Stimulated activated CD4-positive, alpha-beta T cell treated with anti-CD3 and anti-CD28 coated beads, Interleukin-15, amount 100 ng/mL, for 48 hours (primary cell): ENCODE data around the gene LMCD1.
"Not testable (repeated sequence)": the region's sequence is repeated elsewhere in the genome, so short reads cannot be mapped to it uniquely, and the experiment has no call there.

Experiments used
- DNase-seq, 2 donors: peaks; one replicate each; pipeline ENCODE4 v3.0.0-alpha.2; 2020; ENCODE audit warnings: low read depth in 2 of 2

Gene LMCD1

DNA sequence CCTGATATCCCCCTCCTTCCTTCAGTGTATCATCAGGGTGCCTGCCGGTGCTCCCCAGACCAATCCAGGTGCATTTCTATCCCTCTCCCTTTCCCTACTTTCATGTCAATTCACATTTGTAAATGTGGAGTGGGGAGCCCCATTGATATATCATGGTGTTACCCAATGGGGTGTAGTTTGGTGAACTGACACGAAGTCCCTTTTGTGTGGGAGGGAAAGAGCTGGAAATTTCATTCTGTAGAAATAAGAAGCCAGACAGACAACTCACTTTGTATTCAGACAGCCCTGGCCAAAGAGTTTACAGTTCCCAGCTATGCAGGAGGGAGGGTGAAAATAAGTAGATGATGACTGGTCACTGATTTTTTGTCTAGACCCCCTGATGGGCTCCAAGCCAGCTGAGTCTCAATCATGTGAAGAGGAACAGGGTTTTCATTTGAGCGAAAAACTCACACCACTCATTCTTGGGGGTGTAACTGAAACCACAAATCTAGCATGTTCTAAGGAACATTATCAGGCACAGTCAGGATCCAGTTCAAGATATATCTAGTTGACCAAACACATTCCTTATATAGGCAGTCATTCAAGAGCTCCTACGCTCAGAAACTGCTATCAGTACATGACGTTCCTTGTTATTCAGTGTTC is 58.9 kb downstream of the LMCD1 start:
- no peak for DNase-seq

DNA sequence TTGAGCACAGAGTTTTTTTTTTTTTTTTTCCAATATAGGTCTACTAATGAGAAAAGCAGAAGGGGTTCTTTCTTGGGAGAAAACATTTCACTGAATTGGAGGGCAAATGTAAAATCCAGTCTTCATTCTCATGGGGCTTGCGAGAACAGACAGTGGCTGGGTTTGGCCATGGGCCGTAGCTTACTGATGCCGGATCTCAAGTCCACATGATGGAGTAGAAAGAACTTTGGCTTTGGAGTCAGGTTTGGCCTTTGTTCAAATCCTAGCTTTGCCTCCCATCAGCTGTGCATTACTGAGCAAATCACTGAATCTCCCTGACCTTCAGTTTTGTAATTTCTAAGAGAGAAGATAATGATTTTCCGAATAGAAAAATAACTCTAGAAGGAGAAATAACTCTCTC is 59.7 kb downstream of the LMCD1 start:
- DNase-seq, result no peak

DNA sequence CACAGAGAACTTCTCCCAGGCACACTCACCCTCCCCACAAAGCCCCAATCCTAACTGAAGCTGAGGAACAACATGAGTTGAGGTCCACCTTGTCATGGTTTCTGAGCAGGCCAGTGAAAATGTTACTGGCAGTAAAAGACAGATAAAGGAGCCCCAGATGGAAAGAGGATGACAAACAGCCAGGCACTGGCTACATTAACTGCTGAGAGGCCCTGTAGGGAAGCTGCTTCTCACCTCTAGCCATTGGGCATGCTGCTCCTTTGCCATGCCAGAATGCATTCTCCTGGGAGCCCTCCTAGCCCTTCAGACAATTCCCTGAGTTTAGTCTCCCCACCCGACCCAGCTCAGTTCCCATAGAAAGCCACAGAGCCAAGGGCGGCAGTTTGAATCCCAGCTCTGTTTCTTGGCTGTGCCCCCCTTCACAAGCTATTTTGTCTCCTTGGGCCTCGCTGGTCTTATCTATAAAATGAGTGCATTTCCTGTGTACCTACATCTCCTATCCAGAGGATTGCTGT is 60.5 kb downstream of the LMCD1 start:
- no peak for DNase-seq

DNA sequence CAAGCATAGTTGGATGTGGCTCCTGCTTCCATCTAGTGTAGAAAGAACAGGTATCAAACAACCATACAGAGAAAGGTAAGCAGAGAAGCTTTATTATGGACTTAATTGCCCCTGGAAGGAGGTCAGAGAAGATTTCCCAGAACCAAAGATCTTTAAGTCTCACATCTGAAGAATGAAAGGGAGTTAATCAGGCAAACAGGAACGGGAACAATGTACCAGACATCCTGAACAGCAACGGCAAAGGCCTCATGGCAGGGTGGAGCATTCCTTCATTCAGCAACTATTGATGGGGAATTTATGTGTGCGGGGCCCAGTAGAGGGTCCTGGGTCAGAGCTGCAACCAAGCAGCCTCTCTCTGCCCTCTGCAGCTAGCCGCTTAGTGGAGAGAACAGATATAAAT is 61.5 kb downstream of the LMCD1 start:
- no peak for DNase-seq

DNA sequence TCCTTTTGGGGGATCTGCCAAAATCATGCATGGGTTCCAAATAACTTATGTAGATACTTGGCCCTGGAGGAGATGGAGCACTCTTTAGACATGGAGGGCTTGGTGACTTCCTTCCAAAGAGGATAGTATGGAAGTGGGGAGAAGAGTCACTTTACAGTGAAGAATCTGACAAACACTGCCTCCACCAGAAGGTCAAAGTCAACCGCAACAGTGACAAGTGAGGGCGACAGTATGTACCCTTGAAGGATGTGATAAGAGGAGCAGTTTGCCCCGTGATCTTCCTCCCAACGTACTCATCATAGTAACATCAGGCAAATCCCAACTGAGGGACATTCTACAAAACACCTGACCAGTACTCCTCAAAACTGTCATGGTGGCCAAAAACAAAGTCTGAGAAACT is 62.0 kb downstream of the LMCD1 start:
- DNase-seq, result no peak

DNA sequence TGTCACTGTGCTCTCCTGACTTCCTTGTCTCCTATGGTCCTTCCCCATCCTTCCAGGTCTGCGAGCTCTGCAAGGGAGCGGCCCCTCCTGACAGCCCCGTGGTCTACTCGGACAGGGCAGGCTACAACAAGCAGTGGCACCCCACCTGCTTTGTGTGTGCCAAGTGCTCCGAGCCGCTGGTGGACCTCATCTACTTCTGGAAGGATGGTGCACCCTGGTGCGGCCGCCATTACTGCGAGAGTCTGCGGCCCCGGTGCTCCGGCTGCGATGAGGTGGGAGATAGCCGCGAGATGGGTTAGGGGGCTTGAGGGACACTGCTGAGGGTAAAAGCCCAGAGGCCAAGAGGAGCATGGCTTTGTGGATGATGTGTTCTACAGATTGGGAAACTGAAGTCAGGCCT is 63.8 kb downstream of the LMCD1 start:
- DNase-seq, result no peak

DNA sequence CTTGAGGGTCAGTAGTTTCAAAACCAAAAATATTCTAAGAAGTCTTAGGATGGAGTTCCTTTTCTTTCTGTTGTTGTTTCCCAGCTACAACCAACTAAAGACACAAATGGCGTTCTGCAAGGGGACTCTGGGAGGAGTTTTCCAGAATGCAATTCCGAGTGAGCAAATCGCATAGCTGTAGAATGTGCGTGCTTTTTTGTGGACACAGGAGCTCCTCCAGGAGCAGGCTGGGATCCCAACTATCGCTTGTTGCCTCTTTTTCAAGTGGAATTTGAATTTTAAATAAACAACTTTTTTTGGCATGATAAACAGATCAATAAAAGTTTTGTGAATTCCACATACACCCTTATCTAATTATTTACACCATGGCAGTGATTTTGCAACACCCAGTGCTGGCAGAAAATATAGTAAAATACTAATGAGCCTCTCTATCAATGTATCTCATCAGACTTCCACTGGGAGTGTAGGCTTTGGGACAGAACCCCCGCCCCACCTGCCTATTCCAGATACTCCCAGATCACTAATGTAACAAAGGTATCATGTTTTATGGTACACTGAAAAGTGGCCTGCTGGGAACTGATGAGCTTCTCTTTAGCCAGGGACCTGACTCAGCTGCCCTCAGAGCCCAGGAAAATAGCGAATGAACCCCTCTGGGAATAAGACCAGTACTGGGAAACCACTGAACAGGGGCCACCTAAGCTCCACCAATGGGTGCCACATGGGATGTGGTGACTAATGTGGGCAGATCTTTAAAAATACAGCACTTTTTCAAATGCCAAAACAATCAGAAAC is 66.4 kb downstream of the LMCD1 start:
- no peak for DNase-seq

DNA sequence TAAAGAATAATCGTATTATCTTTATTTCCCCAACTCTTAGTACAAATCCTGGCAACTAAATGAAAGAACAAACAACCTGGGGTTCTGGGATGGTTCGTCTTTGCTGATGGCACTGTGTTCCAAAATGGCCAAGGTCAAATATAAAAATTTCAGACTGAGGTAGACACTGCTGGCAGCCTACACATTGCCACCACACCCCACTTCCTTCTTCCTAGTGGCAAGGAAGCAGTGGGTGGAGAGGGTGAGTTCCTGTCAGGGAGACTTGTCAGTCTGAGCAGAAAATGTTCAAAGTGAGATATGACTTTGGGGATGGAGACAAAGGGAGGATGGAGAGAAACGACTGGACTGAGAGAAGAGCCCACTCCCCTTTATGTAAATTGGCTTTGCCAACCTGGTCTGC is 69.6 kb downstream of the LMCD1 start:
- no peak for DNase-seq

DNA sequence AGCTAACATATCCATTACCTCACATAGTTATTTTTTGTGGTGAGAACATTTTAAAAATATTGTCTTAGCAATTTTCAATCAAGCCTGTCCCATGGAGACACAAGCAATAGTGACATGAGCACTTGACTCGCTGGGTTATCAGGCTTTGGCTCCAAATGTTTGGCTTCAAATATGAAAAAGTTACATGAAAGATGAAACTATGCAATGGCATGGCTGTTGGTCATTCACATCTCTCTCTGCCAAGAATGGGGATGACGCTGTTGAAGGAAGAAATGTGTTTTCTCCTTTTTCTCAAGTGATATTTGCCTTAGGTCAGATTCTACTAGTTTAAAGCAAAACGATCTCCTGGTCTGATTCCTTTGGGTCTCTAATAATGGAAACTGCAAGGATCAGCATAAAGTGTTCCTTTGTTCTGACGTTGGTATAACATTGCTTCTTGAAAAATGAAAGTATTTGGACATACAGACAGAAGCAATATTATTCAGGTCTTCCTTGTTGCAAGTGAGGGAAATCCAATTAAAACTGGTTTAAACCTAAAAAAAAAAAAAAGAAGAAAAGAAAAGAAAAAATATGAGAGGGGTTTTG is 71.8 kb downstream of the LMCD1 start:
- DNase-seq, result no peak

DNA sequence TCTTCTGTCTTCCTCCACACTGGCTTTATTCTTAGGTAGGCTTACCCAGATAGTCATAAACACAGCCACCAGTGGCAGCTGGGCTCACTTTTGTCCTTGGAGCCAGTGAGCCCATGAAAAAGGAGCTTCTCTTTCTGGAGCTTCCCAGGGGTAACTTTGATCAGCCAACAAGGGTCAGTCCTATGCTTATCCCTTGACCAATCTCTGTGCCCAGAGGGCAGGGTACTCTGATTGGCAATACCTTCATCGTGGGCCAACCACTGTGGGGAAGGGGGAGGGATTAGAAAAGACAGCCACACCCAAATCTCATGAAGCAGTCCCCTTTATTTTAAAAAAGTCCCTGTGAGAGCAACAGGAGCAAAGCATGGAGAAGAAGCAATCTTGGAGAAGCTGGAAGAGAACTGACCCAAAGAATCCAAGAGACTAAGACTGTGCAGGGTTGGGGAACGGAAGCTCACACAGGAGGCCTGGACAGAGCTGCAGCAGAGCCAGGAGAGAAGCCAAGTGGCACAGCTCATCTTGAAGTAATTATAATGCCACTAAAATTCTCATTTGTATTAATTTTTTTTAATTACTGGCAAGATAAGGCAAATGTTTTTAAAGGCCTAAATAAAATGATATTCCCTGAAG is 72.5 kb downstream of the LMCD1 start:
- DNase-seq, result no peak

DNA sequence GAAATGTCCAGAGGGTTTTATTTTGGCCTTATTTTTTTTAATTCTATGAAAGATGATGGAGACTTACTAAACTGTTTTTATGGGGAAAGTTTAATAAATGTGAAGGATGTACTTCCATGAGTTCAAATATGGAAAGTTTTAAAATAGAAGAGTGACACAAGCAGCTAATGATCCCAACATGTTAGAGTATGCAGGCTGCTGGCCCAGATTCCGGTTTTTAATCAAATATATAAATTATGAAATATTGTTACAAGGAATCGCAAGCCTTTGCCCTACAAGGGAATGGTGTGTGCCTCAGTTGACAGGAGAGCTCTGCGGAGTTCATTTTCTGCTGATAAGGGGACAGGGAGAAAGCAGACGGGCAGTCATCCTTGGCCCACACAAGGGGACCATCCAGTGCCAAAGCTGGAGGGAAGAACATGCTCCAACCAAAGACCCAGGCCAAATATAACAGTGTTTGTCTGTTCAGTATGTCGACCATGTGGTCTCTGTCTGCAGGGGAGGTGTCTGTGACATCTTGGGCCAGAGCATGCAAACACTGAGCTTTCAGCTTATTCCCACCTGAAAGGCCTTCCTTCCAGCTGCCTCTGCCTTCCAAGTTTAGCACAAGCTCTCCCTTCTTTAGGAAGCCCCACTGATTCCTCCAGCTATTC is 73.2 kb downstream of the LMCD1 start:
- no peak for DNase-seq

DNA sequence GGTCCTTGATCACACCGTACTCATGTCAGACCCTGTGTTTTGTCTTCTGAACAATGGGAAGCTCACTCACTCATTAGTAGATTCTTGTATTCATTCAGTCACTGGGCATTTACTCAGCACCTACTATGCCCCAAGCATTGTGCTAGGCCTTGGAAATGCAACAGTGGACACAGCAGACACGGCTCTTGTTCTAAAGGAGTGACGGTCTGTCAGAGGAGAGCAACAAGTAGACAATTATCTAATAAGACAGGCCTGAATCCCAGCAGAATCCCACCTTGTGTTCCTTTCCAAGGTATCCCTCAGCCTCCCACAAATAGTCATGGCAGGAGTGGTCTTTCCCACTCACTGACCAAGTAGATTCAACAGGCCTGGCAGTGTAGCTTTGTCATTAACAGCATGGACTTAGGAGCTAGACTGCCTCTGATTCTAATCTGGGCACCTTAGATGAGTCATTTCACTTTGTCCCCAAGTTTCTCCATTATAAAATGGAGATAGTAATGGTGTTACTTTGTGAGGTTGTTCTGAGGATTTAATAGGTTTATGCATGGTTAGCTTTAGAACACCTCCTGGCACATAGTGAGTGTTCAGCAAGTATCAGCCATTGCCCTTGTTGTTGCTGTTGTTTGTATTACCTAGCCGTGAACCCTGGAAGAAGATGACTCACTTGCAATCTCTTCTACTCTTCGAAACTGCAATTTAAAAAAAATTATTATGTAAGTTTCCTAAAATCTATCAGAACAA is 73.9 kb downstream of the LMCD1 start:
- DNase-seq, result no peak

DNA sequence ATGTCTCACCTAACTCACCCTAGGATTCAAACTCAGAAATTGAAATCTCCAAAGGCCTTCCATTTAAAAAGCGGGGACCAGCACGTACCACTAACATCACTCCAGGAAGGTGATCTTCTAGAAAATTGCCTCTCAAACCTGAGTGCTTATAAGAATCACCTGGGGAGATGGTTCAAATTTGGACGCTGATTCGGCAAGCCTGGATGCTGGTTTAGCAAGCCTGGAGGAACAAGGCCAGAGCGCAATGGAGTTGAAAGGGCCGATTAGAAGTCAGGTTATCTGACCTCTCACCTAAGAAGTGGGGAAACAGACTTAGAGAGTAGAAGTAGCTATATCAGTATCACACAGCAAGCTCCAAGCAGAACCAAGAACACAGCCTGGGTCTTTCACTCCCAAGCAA is 74.8 kb downstream of the LMCD1 start:
- DNase-seq, result no peak

DNA sequence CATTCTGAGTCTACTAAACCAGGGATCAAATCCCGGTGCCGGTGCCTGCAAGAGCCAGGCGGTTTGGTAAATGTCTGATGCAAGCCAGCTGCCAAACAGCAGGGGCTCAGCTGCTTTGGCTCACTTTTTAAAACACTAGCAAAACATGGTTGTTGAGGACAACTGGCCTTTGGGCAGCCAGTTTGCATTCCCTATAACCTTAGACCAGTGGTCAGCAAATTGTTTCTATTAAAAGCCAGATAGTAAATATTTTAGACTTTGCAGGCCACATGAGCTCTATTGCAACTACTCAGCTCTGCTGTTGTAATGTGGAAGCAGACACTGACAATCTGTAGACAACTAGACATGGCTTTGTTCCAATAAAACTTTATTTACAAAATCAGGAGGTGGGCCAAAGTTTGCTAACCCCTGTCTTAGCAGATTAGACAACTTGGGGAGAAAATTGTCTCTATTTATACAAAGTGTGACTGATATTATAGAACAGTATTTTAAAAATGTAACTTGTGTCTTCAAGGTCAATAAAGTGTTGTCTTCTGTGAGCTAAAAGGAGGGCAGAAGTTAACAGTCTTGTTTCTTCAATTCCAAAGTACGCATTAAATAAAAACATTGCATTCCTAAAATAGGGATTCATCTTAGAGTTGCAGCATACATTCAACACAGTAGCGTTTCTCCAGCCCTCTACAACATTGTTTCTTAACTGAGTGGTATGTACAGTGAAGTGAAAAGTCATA is 75.4 kb downstream of the LMCD1 start:
- no peak for DNase-seq

DNA sequence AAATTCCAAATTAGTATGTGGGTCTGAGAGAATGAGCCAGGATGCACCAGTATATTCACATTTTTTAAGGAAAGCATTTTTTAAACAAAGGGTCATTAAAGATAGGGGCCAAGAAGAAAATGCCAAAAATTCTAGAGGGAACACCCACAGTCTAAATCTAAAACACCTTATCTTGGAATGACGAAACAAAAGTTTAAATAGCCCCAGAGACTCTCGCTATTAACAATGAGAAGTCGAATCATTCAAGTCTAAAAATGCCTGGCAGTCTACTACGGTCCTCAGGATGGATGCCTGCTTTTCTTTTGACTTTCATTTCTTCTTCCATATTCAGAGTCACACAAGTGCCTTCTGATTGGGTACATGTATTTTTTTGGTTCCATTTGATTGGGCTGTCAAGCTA is 76.7 kb downstream of the LMCD1 start:
- DNase-seq, result no peak

DNA sequence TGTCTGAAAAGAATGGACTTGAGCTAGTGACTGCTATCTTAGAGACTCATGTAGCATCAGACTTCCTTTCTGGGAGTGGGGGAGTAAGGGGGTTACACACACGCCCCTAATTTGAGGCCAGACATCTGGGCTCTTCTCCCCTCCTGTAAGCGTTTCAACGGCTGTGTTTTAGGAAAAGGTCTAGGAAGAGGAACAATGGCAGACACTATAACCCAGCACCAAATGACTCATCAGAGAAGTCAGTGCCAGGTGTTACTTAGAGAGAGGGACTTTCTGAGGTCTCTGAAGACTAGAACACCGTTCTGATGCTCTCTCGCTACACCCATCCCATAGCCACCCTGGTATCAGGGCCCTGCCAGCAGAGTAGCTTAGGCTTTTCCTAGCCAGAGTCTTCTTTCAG is 77.5 kb downstream of the LMCD1 start:
- DNase-seq, result no peak

DNA sequence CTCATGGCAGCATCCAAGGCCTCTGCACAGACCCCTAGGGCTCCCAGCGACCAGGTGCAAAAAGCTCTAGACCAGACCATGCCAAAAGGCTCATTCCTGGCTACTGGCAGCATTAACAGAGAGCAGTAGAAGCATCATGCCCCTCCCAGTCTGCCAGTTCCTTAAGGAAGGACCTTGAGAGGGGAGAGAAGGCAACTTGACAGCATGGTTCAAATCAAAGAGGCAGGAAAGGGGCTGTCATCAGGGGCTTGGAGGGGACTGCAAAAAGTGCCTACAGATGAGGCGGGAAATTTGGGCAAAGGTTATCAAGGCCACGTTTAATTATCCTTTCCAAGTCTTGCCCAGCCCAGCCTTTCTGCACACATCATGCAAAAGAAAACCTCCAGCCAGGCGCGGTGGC is 78.3 kb downstream of the LMCD1 start:
- DNase-seq, result no peak

DNA sequence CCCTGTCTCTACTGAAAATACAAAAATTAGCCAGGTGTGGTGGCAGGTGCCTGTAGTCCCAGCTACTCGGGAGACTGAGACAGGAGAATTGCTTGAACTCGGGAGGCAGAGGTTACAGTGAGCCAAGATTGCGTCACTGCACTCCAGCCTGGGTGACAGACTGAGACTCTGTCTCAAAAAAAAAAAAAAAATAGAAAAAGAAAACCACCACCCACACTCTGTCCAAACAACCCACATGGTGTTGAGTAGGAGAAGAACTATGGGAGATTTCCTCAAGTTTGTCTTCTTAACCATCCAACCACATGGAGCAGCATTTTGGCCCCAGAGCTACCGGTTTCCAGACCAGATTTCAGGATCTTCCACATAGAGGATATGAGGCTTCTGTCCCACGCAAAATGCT is 78.8 kb downstream of the LMCD1 start:
- DNase-seq, result not testable (repeated sequence)

DNA sequence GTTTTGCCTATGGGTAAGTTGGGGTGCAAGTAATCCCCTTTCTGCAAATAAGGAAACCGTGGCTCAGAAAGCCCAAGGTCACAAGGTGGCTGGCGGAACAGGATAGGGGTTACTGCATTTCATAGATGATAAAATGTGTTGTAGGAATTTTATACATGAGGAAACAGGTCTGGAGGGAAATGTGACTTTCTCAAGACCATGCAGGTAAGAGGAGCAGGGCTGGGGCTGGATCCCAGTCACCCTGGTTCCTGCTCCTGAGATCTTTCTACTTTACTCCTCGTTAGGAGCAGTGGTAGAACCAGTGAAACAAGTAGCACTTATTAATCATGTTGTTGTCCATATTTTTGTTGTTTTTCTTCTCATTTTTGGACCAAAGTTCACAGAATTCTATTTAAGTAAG is 79.8 kb downstream of the LMCD1 start:
- DNase-seq, result no peak

DNA sequence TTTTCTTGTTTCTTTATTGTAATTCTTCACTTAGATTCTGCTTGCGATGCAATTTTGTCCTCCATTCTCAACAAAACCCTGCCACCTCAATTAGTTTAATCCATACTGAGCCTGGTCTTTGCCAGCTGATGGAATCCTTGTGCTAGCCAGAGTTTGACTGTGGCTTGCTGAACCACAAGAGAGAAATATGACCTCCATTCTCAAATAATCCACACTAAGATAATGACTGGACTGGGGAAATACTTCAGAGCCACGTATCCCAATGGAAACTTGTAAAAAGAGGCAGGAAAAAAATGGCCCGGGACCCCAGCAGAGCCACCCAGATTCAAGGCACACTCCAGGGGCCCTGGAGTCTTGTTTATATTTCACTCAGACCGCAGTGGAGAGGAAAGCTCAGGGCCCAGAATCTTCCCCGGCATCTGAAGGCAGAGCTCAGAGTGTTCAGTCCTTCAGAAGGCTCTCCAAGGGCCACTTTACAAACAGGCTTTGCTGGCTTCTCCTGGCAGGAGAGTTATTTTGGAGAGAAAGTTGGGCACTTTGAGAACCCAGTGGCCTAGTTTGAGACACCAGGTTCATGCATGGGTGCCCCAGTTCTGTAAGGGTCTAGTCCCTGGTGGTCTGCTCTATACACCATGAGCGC is 80.3 kb downstream of the LMCD1 start:
- no peak for DNase-seq
